MM.1S (cell line): ENCODE data around the gene TUBB6.

Source experiments
- EZH2 ChIP-seq: fragments of 300-600 bp; sonication (generic); optimal IDR thresholded peaks from 2 replicates; pipeline ENCODE3; 2017; ENCODE audit warnings: low read depth, mild to moderate bottlenecking, antibody characterized with exemption, low read length, mixed read lengths
- EZH2phosphoT487 ChIP-seq: fragments of 300-600 bp; sonication (generic); IDR thresholded peaks from 2 replicates; pipeline ENCODE4 v1.6.1; 2018; ENCODE audit warnings: antibody characterized with exemption, low read length
- TF ChIP-seq, protein P1 (sequence below): fragments of 300-600 bp; sonication (generic); IDR thresholded peaks from 2 replicates; pipeline ENCODE4 v1.5.1; 2016; ENCODE audit warnings: antibody characterized with exemption, low read length, mixed read lengths

- TF ChIP-seq, protein P1, sequence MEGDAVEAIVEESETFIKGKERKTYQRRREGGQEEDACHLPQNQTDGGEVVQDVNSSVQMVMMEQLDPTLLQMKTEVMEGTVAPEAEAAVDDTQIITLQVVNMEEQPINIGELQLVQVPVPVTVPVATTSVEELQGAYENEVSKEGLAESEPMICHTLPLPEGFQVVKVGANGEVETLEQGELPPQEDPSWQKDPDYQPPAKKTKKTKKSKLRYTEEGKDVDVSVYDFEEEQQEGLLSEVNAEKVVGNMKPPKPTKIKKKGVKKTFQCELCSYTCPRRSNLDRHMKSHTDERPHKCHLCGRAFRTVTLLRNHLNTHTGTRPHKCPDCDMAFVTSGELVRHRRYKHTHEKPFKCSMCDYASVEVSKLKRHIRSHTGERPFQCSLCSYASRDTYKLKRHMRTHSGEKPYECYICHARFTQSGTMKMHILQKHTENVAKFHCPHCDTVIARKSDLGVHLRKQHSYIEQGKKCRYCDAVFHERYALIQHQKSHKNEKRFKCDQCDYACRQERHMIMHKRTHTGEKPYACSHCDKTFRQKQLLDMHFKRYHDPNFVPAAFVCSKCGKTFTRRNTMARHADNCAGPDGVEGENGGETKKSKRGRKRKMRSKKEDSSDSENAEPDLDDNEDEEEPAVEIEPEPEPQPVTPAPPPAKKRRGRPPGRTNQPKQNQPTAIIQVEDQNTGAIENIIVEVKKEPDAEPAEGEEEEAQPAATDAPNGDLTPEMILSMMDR, result no peak
- no peak for TF ChIP-seq EZH2
- TF ChIP-seq EZH2phosphoT487, result no peak
These were observed 26.8 kb downstream of the TUBB6 start for GRCh38 chr18:12334863-12335262.
